ENCODE results near the gene FAM240A. TPM values are rescaled to one million over a fixed set of nuclear protein-coding genes. Genes with fewer than 3 reads are reported as not detected.

FAM240A gene
- total RNA-seq, 1 experiment from 2014 or later, result not detected

GRCh38 chr3:46664971-46665762 is 52.8 kb downstream of the FAM240A start:
- H3K9me3 ChIP-seq, result no peaks in the 10 kb centered on the region
- H3K4me3 ChIP-seq, result no peak overlapping the region
- DNase-seq, result no peak
- H3K36me3 ChIP-seq, result no peaks in the 10 kb centered on the region
- H3K27me3 ChIP-seq, result no peaks in the 10 kb centered on the region

GRCh38 chr3:46665763-46666452 is 53.6 kb downstream of the FAM240A start:
- Histone ChIP-seq H3K9me3 (no peaks in the 10 kb centered on the region), H3K27me3 (no peaks in the 10 kb centered on the region), H3K36me3 (no peaks in the 10 kb centered on the region), H3K4me3 (no peak overlapping the region)
- DNase-seq, result no peak

GRCh38 chr3:46666453-46666845 is 54.1 kb downstream of the FAM240A start:
- no peak for DNase-seq
- H3K4me3 ChIP-seq, result no peak overlapping the region
- no peaks in the 10 kb centered on the region for H3K36me3 ChIP-seq
- no peaks in the 10 kb centered on the region for H3K9me3 ChIP-seq
- H3K27me3 ChIP-seq, result no peaks in the 10 kb centered on the region

GRCh38 chr3:46667061-46667621 is 54.8 kb downstream of the FAM240A start:
- H3K36me3 ChIP-seq, result no peaks in the 10 kb centered on the region
- no peak for DNase-seq
- H3K4me3 ChIP-seq, result no peak overlapping the region
- no peaks in the 10 kb centered on the region for H3K9me3 ChIP-seq
- no peaks in the 10 kb centered on the region for H3K27me3 ChIP-seq

GRCh38 chr3:46667657-46668056 is 55.3 kb downstream of the FAM240A start:
- no peaks in the 10 kb centered on the region for H3K27me3 ChIP-seq
- no peak for DNase-seq
- no peaks in the 10 kb centered on the region for H3K36me3 ChIP-seq
- no peaks in the 10 kb centered on the region for H3K9me3 ChIP-seq
- no peak overlapping the region for H3K4me3 ChIP-seq

GRCh38 chr3:46668116-46668515 is 55.8 kb downstream of the FAM240A start:
- H3K9me3 ChIP-seq, result no peaks in the 10 kb centered on the region
- no peak for DNase-seq
- no peak overlapping the region for H3K4me3 ChIP-seq
- no peaks in the 10 kb centered on the region for H3K27me3 ChIP-seq
- no peaks in the 10 kb centered on the region for H3K36me3 ChIP-seq

- Histone ChIP-seq H3K9me3 (no peaks in the 10 kb centered on the region), H3K27me3 (no peaks in the 10 kb centered on the region), H3K36me3 (no peaks in the 10 kb centered on the region), H3K4me3 (no peak overlapping the region)
- no peak for DNase-seq
These were observed 56.3 kb downstream of the FAM240A start for GRCh38 chr3:46668591-46668990.

GRCh38 chr3:46669191-46669999 is 57.1 kb downstream of the FAM240A start:
- Histone ChIP-seq H3K4me3 (no peak overlapping the region), H3K9me3 (no peaks in the 10 kb centered on the region), H3K36me3 (no peaks in the 10 kb centered on the region), H3K27me3 (no peaks in the 10 kb centered on the region)
- no peak for DNase-seq

GRCh38 chr3:46670000-46670890 is 57.9 kb downstream of the FAM240A start:
- DNase-seq, result no peak
- H3K9me3 ChIP-seq, result no peaks in the 10 kb centered on the region
- no peaks in the 10 kb centered on the region for H3K27me3 ChIP-seq
- no peak overlapping the region for H3K4me3 ChIP-seq
- H3K36me3 ChIP-seq, result no peaks in the 10 kb centered on the region

GRCh38 chr3:46670891-46671427 is 58.6 kb downstream of the FAM240A start:
- H3K27me3 ChIP-seq, result no peaks in the 10 kb centered on the region
- no peak overlapping the region for H3K4me3 ChIP-seq
- H3K9me3 ChIP-seq, result no peaks in the 10 kb centered on the region
- no peak for DNase-seq
- no peaks in the 10 kb centered on the region for H3K36me3 ChIP-seq

- Histone ChIP-seq H3K27me3 (no peaks in the 10 kb centered on the region), H3K9me3 (no peaks in the 10 kb centered on the region), H3K36me3 (no peaks in the 10 kb centered on the region), H3K4me3 (no peak overlapping the region)
- DNase-seq, result no peak
These were observed 59.4 kb downstream of the FAM240A start for GRCh38 chr3:46671541-46672348.

- Histone ChIP-seq H3K4me3 (no peak overlapping the region), H3K36me3 (no peaks in the 10 kb centered on the region), H3K9me3 (no peaks in the 10 kb centered on the region), H3K27me3 (no peaks in the 10 kb centered on the region)
- no peak for DNase-seq
These were observed 60.0 kb downstream of the FAM240A start for GRCh38 chr3:46672349-46672695.

- Histone ChIP-seq H3K36me3 (no peaks in the 10 kb centered on the region), H3K9me3 (no peaks in the 10 kb centered on the region), H3K27me3 (no peaks in the 10 kb centered on the region), H3K4me3 (no peak overlapping the region)
- DNase-seq, result no peak
These were observed 61.1 kb downstream of the FAM240A start for GRCh38 chr3:46673151-46674030.

- Histone ChIP-seq H3K36me3 (no peaks in the 10 kb centered on the region), H3K4me3 (no peak overlapping the region), H3K9me3 (no peaks in the 10 kb centered on the region), H3K27me3 (no peaks in the 10 kb centered on the region)
- DNase-seq, result no peak
These were observed 61.9 kb downstream of the FAM240A start for GRCh38 chr3:46674031-46674845.

Data from MG63 (cell line).